NCI-H1105 (cell line): ENCODE data around the gene ZNF587.
A peak's percentile ranks its signal among the peaks of the same experiment; 100 is the strongest.
"Not testable (repeated sequence)": the region's sequence is repeated elsewhere in the genome, so short reads cannot be mapped to it uniquely, and the experiment has no call there.

Experiments used
- DNase-seq: peaks from one replicate; lab custom pipeline; 2025; lab: John Stamatoyannopoulos, UW

Gene ZNF587

DNA sequence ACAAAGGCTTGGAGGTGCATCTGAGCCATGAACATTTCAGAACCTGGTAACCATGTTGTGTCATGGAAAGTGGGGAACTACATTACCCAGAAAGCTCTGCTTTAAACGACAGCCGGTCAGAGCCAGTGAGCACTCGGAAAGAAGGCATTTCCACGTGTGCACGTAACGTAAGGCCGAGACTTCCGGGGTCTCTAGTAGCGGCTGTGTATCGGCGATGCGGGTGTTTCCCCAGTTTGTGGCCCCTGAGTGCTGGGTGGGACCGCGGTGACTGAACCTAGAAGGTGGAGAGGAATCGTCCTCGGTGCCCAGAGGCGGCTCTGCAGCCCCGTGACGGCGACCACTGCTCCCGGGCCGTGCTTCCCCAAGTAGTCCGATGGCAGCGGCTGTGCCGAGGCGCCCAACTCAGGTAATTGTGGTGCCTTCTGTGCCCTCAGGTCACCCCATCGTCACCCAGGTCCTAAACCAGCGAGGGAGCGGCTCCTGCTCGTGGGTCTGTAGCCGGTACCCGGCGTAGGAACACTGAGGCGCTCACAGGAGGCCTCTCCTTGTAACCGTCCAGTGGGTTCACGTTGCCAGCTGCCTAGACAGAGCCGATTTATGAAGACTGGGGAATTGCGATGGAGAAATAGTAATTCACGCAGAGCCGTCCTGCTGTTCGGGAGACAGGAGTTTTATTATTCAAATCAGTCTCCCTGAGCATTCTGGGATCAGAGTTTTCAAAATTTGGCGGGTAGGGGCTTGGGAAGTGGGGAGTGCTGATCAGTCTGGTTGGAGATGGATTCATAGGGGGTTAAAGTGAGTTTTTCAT lies at the start of gene ZNF587:
ZNF587 (plus strand) TSS at position 194 of the 808 bp plus-strand sequence; CDS start at position 374, 180 bp downstream.
- DNase-seq: peak; percentile 90

DNA sequence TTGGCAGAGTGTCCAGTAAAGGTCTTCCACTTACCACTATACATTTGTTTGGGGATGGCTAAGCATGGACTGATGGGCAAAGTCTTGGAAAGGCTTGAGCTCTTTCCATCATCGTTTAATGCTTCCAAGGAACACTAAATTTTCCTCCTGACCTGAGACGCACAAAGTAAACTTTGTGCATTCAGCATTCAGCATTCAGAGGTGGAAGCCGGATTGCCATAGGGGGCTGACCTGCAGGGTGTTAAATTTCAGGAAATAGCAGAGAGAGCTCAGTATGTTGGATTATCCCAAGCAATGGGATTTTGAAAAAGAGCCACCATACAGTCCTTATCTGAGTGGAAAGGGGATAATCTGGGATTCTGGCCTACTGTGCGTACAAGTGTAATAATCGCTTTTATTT lies 49.0 kb upstream of the ZNF587 start:
- no peak for DNase-seq

DNA sequence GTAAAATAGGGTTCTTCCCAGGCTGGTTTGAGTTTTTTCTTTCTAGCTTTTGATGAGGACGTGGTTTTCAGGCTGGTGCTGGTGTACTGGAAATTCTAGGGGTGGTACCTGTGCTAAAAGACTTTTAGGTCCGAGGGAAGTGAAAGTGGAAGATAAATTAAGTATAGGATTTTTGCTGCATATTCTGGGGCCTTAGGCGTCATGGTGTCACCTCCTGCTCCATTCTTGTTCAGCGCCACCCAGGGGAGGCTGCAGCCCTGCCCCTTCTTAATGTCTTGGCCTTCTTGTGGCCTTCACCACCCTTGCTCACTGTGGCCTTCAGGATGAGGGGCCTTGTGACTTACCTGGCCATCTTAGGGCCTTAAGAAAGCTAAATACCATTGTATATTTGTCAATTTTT lies 47.4 kb upstream of the ZNF587 start:
- DNase-seq: no peak

DNA sequence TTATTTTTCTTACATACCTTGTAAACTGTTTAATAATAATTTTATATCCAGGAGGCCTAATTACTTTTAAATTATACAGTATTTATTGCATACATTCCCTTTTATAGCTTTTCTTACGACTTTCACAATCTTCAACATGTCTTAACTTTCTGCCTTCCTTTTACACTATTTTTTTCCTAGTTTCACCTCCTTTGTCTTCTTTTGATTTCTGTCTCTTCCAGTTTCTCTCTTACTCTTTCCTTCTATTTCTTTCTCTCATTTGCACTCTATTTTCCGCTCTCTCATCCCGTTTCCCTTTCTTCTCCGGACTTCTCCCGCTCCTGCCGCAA lies 46.4 kb upstream of the ZNF587 start:
- DNase-seq: no peak

DNA sequence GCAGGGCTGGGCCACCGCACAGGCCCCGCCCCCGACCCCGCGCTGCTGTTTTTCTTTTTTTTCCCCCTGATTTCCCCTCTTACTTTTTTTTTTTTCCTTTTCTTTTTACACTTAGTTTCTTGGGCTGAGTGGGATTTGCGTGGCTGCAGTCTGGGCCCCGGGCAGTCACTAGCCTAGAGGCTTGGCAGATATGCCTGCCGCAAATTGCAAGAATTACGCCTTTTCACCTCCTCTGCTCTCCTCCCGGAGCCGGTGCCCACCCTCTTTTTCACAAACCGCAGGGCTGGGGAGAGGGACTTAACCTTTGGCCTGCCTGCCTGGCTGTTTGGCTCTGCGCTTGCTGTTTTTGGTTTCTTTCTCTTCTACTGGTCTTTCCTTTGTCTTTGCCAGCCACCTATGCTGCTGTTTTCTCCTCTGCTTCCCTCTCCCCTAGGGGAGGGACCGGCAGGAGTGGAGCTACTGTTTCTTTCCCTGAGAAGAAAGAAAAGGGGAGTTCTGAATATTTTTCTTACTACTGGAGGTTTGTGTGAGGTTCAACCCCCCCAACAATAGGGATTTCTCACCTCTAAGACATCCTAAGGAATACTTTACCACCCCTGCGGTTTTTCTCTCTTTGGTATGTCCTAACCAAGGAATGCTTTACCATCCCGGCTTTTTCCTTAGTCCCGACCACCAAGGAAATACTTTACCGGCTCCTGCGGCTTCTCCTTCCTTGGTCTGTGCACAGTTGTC lies 45.9 kb upstream of the ZNF587 start:
- peak; percentile 44 for DNase-seq

DNA sequence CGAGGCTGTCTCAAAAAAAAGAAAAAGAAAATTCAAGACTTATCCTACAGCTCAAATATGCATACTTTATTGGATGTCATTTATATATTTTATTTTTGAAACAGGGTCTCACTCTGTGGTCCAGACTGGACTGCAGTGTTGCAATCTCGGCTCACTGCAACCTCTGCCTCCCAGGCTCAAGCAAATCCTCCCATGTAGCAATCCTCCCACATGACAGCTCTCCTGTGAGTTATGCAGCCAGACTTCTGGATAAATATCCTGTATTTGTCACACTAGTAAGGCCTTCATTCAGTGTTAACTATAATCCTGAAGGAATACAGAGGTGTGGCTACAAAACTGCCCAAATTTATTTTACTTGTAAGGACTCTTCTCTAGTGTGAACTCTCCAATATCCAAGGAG lies 42.1 kb upstream of the ZNF587 start:
- DNase-seq: no peak

DNA sequence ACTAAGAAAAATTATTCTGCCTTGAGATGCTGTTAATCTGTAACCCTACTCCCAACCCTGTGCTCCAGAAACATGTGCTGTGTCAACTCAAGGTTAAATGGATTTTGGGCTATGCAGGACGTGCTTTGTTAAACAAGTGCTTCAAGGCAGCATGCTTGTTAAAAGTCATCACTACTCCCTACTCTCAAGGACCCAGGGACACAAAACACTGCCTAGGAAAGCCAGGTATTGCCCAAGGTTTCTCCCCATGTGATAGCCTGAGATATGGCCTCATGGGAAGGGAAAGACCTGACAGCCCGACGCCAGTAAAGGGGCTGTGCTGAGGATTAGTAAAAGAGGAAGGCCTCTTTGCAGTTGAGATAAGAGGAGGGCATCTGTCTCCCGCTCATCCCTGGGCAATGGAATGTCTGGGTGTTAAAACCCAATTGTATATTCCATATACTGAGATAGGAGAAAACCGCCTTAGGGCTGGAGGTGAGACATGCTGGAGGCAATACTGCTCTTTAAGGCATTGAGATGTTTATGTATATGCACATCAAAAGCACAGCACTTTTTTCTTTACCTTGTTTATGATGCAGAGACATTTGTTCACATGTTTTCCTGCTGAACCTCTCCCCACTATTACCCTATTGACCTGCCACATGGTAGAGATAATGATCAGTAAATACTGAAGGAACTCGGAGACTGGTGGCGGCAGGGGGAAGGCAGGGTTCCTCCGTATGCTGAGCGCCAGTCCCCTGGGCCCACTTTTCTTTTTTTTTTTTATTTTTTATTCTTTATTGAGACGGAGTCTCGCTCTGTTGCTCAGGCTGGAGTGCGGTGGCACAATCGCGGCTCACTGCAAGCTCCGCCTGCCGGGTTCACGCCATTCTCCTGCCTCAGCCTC lies 39.0 kb upstream of the ZNF587 start:
- DNase-seq: not testable (repeated sequence)

DNA sequence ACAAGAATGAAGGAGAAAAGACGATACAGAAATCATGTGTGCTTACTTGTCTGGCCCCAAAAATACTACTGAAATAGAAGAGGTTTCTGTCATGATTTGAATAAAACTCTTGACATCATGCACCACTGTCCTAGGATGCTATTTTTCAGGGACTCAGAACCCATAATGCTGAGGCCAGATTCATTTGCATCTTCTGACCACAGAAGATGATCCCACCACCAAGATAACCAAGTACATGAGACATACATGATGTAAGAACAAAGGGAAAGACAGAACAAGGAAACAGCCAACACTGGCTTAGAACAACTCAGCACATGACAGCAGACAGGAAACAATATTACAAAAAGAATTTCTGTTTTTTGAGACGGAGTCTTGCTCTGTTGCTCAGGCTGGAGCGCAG lies 37.4 kb upstream of the ZNF587 start:
- no peak for DNase-seq

DNA sequence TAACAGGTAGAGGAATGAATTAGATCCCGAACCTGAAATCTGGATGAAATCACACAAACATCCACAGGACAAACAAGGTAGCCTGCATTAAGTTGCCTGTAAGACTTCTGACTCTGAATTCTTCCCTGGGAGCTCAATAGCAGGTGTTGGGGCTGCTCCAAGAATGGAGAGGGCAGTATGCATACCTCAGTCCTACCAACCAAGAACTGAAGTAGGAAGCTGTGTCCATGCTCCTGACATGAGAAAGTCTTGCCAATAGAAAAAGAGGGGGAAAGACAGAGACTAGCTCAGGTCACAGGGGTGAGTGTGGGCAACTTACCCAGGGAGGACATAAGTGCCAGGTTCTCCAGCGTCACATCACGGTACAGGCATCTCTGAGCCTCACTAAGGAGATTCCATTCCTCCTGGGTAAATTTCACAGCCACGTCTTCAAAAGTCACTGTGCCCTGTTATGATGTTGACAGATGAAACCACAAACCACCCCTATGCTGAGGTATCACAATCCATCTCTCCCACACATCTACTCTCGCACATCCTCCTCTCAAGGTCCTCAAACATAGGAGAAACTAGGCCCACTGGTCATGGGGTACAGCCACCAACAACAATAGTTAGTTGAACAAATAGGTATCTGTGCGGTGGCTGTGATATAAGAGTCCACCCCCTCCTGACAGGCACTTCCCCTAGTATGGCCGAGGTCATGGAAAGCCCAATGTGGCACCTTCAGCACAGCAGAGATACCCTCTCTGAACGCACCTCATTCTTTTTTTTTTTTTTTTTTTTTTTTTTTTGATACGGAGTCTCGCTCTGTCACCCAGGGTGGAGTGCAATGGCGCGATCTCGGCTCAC lies 36.5 kb upstream of the ZNF587 start:
- DNase-seq: not testable (repeated sequence)

DNA sequence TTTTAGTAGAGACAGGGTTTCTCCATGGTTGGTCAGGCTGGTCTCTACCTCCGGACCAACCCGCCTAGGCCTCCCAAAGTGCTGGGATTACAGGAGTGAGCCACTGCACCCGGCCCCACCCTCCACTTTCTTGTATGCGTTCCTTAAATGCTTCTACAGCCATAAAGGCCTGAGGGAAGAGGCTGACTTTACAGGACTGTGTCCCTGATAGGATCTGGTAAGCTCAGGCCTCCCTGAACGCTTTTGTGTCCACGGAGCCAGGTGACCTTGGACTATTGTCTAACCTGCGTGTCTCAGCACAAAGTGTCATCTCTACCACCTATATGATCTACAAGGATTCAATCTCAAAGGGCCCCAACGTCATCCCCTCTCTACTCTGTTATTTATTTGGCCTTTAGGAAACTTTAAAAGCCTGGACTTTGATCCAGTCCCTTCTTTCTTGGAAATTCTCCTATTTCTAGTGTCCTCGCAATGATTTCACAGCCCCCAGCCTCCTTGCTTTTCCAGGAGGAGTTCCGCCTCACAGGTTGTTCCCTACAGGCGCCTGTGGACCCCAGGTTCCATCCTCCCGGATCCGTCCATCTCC lies 35.6 kb upstream of the ZNF587 start:
- no peak for DNase-seq

DNA sequence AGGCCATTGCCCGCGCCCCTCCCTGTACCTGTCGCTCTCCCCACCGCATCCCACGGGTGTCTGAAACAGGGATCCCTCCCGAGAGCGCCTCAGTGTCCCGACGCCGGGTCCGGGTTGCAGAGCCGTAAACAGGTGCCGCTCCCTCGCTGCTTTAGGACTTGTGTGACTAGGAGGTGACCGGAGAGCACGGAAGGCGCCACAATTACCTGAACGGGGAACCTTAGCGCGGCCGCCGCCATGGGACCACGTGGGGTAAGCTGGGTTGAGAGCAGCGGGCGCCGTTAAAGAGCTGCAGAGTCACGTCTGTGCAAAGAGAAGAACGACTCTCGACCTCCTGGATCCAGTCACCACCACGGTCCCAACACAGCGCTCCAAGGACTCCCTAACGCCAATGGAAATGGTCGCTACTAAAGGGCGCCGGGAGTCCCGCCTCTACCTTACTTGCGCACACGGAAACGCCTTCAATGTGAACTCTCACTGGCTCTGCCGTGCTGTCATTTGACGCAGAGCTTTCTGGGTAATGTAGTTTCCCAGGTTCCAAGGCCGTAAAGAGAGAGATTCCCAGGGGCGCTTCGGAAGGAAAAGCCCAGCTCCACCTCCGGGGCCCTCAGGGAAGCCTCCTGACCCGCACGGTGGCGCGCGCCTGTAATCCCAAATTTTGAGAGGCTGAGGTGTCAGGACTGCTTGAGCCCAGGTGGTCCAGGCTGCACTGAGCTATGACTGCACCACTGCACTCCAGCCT lies 35.0 kb upstream of the ZNF587 start, which contains the start of gene ZNF552:
ZNF552 (minus strand) TSS at position 409 of the 742 bp plus-strand sequence; CDS start at position 239, 170 bp downstream.
- peak; percentile 95 for DNase-seq

DNA sequence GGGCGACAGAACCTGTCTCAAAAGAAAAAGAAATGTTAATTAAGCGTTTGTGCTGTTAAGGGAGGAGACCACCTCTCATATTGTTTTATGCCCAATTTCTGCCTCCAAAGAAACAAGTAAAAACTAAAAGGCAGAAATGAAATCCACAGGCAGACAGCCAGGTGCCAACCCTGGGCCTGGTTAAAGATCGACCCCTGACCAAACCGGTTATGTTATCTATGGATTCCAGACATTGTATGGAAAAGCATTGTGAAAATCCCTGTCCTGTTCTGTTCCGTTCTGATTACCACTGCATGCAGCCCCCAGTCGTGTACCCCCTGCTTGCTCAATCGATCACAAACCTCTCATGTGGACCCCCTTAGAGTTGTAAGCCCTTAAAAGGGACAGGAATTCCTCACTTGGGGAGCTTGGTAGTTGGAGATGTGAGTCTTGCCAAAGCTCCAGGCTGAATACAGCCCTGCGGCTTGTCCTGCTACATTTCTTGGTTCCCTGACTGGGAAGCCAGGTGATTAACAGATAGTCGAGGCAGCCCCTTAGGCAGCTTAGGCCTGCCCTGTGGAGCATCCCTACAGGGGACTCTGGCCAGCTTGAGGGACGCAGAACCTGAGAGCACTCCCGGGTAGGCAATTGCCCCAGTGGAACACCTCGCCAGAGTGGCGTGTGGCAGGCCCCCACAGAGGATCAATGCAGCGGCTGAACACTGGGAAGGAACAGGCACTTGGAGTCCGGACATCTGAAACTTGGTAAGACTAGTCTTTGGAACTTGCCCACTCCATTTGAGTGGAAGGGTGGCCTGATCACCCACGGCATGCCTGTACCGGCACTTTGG lies 34.2 kb upstream of the ZNF587 start:
- no peak for DNase-seq

DNA sequence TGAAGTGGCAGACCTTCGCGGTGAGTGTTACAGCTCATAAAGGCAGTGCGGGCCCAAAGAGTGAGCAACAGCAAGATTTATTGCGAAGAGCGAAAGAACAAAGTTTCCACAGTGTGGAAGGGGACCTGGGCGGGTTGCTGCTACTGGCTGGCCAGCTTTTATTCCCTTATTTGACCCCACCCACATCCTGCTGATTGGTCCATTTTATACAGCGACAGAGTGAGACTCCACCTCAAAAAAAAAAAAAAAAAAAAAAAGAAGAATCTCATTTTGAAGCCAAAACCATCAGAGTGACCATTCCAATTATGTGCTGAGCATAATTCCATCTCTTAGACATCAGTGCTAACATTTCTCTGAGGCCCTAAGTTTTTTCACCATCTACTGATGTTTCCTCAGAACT lies 33.0 kb upstream of the ZNF587 start:
- no peak for DNase-seq

DNA sequence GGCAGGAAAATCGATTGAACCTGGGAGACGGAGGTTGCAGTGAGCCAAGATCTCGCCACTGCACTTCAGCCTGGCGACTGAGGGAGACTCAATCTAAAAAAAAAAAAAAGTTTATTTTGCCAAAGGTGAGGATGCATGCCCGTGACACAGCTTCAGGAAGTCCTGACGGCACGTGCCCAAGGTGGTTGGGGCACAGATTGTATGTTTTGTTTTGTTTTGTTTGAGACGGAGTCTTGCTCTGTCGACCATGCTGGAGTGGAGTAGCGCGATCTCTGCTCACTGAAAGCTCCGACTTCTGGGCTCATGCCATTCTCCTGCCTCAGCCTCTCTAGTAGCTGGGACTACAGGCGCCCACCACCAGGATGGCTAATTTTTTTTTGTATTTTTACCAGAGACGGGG lies 31.7 kb upstream of the ZNF587 start:
- DNase-seq: no peak

DNA sequence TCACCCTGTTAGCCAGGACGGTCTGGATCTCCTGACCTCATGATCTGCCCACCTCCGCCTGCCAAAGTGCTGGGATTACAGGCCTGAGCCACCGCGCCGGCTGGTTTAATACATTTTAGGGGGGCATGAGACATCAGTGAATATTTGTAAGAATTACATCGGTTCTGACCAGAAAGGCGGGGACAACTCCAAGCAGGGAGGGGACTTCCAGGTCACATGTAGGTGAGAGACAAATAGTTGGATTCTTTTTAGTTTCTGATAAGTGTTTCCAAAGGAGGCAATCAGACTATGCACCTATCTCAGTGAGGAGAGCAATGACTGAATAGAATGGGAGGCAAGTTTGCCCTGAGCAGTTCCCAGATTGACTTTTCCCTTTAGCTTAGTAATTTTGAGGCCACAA lies 31.3 kb upstream of the ZNF587 start:
- DNase-seq: no peak

DNA sequence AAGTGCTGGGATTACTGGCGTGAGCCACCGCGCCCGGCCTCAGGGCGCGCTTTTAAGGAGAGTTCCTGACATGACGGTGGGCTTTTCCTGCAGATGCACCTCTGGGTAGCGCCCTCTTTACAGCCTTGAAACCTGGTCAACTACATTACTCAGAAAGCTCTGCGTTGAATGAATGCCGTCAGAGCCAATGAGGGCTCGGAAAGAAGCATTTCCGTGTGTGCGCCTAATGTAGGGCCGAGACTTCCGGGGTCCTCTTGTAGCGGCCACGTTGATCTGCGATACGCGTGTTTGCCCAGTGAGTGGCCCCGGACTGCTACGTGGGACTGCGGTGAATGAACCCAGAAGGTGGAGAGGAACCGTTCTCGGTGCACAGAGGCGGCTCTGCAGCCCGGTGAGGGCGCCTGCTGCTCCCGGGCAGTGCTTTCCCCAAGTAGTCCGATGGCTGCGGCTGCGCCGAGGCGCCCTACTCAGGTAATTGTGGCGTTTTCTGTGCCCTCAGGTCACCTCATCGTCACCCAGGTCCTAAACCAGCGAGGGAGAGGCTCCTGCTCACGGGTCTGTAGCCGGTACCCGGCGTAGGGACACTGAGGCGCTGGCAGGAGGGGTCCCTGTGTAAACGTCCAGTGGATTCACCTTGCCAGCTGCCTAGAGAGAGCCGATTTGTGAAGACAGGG lies 30.0 kb upstream of the ZNF587 start:
- DNase-seq: peak; percentile 93

DNA sequence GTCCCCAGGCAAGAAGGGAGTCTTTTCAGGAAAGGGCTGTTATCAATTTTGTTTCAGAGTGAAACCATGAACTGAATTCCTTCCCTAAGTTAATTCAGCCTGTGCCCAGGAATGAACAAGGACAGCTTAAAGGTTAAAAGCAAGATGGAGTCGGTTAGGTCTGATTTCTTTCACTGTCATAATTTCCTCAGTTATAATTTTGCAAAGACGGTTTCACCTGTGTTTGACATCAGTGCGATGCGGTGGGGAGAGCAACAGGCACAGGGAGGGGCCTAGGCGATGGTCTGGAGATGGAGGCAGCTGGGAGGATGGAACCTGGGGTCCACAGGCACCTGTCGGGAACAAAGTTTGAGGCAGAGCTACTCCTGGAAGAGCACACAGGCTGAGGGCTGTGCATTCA lies 29.1 kb upstream of the ZNF587 start:
- no peak for DNase-seq

DNA sequence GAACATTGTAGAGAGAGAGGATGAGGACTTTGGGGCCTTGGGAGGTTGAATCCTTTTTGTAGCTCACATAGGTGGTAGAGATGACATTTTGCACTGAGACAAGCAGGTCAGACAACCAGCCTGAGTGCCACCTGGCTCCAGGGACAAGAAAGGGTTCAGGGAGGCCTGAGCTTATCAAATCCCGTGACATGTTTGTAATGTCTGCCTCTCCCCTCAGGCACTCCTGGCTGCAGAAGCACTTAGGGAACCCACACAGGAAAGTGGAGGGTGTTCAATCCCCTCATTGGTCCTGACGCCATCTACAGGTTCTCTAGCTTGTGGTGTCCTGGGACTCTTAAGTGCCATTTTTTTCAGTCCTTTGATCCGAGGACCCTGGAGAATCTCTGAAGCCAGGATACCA lies 28.6 kb upstream of the ZNF587 start:
- not testable (repeated sequence) for DNase-seq

DNA sequence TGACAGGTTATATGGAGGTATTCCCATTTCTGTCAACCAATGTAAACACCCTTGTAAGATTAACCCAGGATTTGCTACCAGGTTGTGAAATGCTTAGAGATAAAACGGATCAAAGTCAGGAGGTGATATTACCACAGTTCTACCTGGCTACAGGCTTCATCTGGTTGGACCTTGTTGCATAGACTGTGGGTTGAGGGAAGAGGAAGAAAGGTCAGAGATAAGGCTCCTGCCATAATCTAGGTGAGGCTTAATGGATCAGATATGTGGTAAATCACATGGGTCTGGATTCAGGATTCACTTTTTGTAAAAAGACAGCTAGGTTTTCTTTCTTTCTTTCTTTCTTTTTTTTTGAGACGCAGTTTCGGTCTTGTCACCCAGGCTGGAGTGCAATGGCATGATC lies 28.2 kb upstream of the ZNF587 start:
- not testable (repeated sequence) for DNase-seq
